Astrocyte of the cerebellum (primary cell): ENCODE measurements around the gene ACOT7.

ENCODE experiments used
- DNase-seq: peaks from one replicate; pipeline ENCODE4 v3.0.0-alpha.2; 2011; ENCODE audit warnings: low read depth
- H3K4me3 ChIP-seq: 2 replicates; pipeline ENCODE4 v1.5.1; 2011; ENCODE audit warnings: mild to moderate bottlenecking, low read depth, low read length, moderate library complexity
- CTCF ChIP-seq: IDR thresholded peaks from 2 replicates; pipeline ENCODE4 v1.5.1; 2012; ENCODE audit warnings: low read length, low read depth, moderate library complexity, mild to moderate bottlenecking; ENCODE audit errors: missing control alignments
- in situ Hi-C: cut with HindIII; loops from 2 replicates; pipeline ENCODE4 v1.10.0; 2017; ENCODE audit warnings: low sequenced_read_pairs

ACOT7 gene

GRCh38 chr1:6347641-6348487 lies 45.7 kb downstream of the ACOT7 start:
- peak; percentile 68 for TF ChIP-seq CTCF
- in situ Hi-C loops, result no loop called here
- no peak for DNase-seq
- H3K4me3 ChIP-seq, result no peak overlapping the region

GRCh38 chr1:6345460-6345859 lies 48.1 kb downstream of the ACOT7 start:
- TF ChIP-seq CTCF, result no peak
- no peak for DNase-seq

GRCh38 chr1:6345009-6345408 lies 48.6 kb downstream of the ACOT7 start:
- no peak overlapping the region for H3K4me3 ChIP-seq
- TF ChIP-seq CTCF, result no peak
- no peak for DNase-seq
- in situ Hi-C loops, result no loop called here

More at GRCh38 chr1:6345460-6345859, 48.1 kb downstream of the ACOT7 start:
- in situ Hi-C loops, result no loop called here
- H3K4me3 ChIP-seq, result no peak overlapping the region

- peak; percentile 44 for DNase-seq
- TF ChIP-seq CTCF, result peak; percentile 99
- in situ Hi-C loops, result no loop called here
- no peak overlapping the region for H3K4me3 ChIP-seq
Measured at GRCh38 chr1:6343506-6344405, 49.8 kb downstream of the ACOT7 start.

GRCh38 chr1:6342056-6342455 lies 51.5 kb downstream of the ACOT7 start:
- TF ChIP-seq CTCF, result no peak
- no peak for DNase-seq
- in situ Hi-C loops, result no loop called here
- H3K4me3 ChIP-seq, result no peak overlapping the region

- no peak overlapping the region for H3K4me3 ChIP-seq
- in situ Hi-C loops, result no loop called here
- no peak for DNase-seq
- TF ChIP-seq CTCF, result no peak
Measured at GRCh38 chr1:6338695-6339094, 54.9 kb downstream of the ACOT7 start.
